ENCODE results near the gene SH2D5. TPM values are rescaled to one million over a fixed set of nuclear protein-coding genes. Genes with fewer than 3 reads are reported as not detected.
A peak's percentile ranks its signal among the peaks of the same experiment; 100 is the strongest.

Gene SH2D5
- polyA plus RNA-seq, 2 of the 4 experiments (the other 2 are of a cell fraction): 3.2 to 7.2 TPM

GRCh38 chr1:20703124-20703756 lies 29.3 kb downstream of the SH2D5 start:
- POLR2A ChIA-PET: no interaction called here
- no peak for ATAC-seq
- Histone ChIP-seq H3K27ac (no peak overlapping the region), H3K4me3 (no peak overlapping the region), H3K4me1 (peaks cover 11% of the 10 kb centered on the region), H3K4me2 (no peak overlapping the region), H3K9me3 (no peaks in the 10 kb centered on the region)
- FAIRE-seq: no peak
- no peak for DNase-seq (ENCODE audit: low read depth in 1 of 2, low spot score in 1 of 2)
- TF ChIP-seq HOXB13 (CRISPR knock-in tag; IDR thresholded peaks at IDR 0.05; ENCODE audit: low read depth) (no peak), MAFK (IDR thresholded peaks at IDR 0.05; ENCODE audit: partially characterized antibody) (no peak), TFCP2L1 (CRISPR knock-in tag; IDR thresholded peaks at IDR 0.05) (no peak), KDM5A (IDR thresholded peaks at IDR 0.05) (no peak), JUNB (IDR thresholded peaks at IDR 0.05) (no peak), EP300 (IDR thresholded peaks at IDR 0.05) (no peak), GATA3 (IDR thresholded peaks at IDR 0.05; ENCODE audit: borderline replicate concordance) (no peak), BHLHE40 (IDR thresholded peaks at IDR 0.05; ENCODE audit: low read depth, low read length) (no peak)
- CTCF ChIA-PET: interaction anchor here (1.1 to 1.7 kb wide), 4 partner anchors 10 to 492 kb away, joined by 3 to 6 read pairs (median 4); partner anchors contain the start of gene SH2D5
- WGBS (ENCODE audit: missing lambda C conversion rate): 93% methylated on average over 4 of the region's 4 CpGs

GRCh38 chr1:20702416-20702815 lies 30.1 kb downstream of the SH2D5 start:
- peak in 1 of 2 experiments; percentile 50 for DNase-seq (ENCODE audit: low read depth in 1 of 2, low spot score in 1 of 2)
- no peak overlapping the region for H3K4me3 ChIP-seq
- 23% methylated on average over 1 of the region's 1 CpG for WGBS (ENCODE audit: missing lambda C conversion rate)
- peak; percentile 71 to 80; a peak in 5 of 6 replicates for ATAC-seq
- ChIA-PET POLR2A (no interaction called here), CTCF (interaction anchor here (1.1 to 1.7 kb wide), 6 partner anchors 11 to 493 kb away, joined by 3 to 4 read pairs (median 3); partner anchors contain the start of gene SH2D5)
- H3K27ac ChIP-seq: peak overlapping the region in 1 of 2 experiments; percentile 56; a peak in 4 of 6 replicates
- TF ChIP-seq RAD21 (conservative IDR thresholded peaks at IDR 0.05 in 1 of 2, IDR thresholded peaks at IDR 0.05 in 1 of 2) (peak; percentile 35 to 54; a peak in 4 of 5 replicates), CTCF (IDR thresholded peaks at IDR 0.05) (peak; percentile 30; the same call in 2 of the 3 replicates), SMC3 (IDR thresholded peaks at IDR 0.05) (peak; percentile 46; the same call in 2 of the 3 replicates), TP53 (CRISPR knock-in tag; IDR thresholded peaks at IDR 0.05) (no peak), REST (IDR thresholded peaks at IDR 0.05) (no peak), TFCP2L1 (CRISPR knock-in tag; IDR thresholded peaks at IDR 0.05) (no peak), ZC3H11A (IDR thresholded peaks at IDR 0.05) (no peak)
- no peak for FAIRE-seq
- peaks cover 19% of the 10 kb centered on the region for H3K4me1 ChIP-seq
- H3K4me2 ChIP-seq: no peak overlapping the region
- H3K9me3 ChIP-seq: no peaks in the 10 kb centered on the region

- H3K9me3 ChIP-seq: no peaks in the 10 kb centered on the region
- no peak overlapping the region for H3K4me2 ChIP-seq
- CTCF ChIA-PET: interaction anchor here (0.6 to 1.7 kb wide), 7 partner anchors 12 to 493 kb away, joined by 3 to 4 read pairs (median 3); partner anchors contain the start of gene SH2D5
- TF ChIP-seq ZSCAN20 (CRISPR knock-in tag; IDR thresholded peaks at IDR 0.05) (no peak), KDM5A (IDR thresholded peaks at IDR 0.05) (no peak), ZNF302 (CRISPR knock-in tag; IDR thresholded peaks at IDR 0.05) (no peak), KDM1A (IDR thresholded peaks at IDR 0.05; ENCODE audit: low read depth) (no peak), RAD21 (conservative IDR thresholded peaks at IDR 0.05 in 1 of 2, IDR thresholded peaks at IDR 0.05 in 1 of 2) (no peak), GATA3 (IDR thresholded peaks at IDR 0.05; ENCODE audit: borderline replicate concordance) (no peak), TP53 (CRISPR knock-in tag; IDR thresholded peaks at IDR 0.05) (no peak), POLR2AphosphoS2 (conservative IDR thresholded peaks at IDR 0.05; ENCODE audit: low read length) (no peak), ESRRA (IDR thresholded peaks at IDR 0.05; ENCODE audit: borderline replicate concordance, low read length) (no peak), ELK1 (IDR thresholded peaks at IDR 0.05; ENCODE audit: low read depth, low read length) (no peak), EHMT2 (IDR thresholded peaks at IDR 0.05; ENCODE audit: low read depth) (no peak)
- no peak for DNase-seq (ENCODE audit: low read depth in 1 of 2, low spot score in 1 of 2)
- no peak for FAIRE-seq
- H3K4me1 ChIP-seq: peaks cover 24% of the 10 kb centered on the region
- peak overlapping the region in 1 of 2 experiments; percentile 56; a peak in 4 of 6 replicates for H3K27ac ChIP-seq
- H3K4me3 ChIP-seq: no peak overlapping the region
- POLR2A ChIA-PET: no interaction called here
- WGBS (ENCODE audit: missing lambda C conversion rate): 75% methylated on average over 5 of the region's 5 CpGs
- ATAC-seq: no peak
These were observed 30.7 kb downstream of the SH2D5 start for GRCh38 chr1:20701847-20702246.

Data from A549 (cell line).